ENCODE results near the gene HOMER2. TPM values are rescaled to one million over a fixed set of nuclear protein-coding genes. Genes with fewer than 3 reads are reported as not detected.

The HOMER2 gene
- total RNA-seq, 1 experiment from 2014 or later = 49.4 TPM

DNA sequence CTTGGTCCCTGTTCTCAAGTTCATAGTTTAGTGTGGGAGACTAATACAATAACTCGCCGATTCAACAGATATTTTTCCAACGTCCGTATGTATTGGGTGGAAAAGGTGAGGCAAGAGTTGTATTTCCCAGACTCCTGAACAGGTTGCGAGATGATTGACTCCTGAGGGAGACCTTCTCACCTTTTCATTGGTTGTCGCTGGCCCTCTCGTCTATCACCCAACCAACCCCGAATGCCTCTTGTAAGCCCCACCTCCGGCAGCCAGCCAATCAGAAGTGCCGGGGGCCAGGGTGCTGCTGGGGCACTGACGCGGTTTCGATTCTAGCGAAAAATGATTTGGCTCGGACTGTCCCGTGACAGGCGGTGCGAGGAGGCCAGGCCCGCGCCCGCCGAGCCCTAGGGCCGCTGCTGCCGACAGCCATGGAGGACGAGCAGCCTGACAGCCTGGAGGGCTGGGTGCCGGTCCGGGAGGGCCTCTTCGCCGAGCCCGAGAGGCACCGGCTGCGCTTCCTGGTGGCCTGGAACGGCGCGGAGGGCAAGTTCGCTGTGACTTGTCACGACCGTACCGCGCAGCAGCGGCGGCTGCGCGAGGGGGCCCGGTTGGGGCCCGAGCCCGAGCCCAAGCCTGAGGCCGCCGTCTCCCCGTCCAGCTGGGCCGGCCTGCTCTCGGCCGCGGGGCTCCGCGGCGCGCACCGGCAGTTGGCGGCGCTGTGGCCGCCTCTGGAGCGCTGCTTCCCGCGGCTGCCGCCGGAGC, 143.0 kb downstream of the HOMER2 start, which contains the start of gene WHAMM:
Gene WHAMM (plus strand): TSS at position 321 of the 753 bp plus-strand sequence. CDS start 99 bp downstream, at position 420.
- intact Hi-C loops (cut with micrococcal nuclease; ENCODE audit: unreplicated experiment) = loop anchor here (2.0 to 5.0 kb wide), 2 partner anchors 59 to 162 kb away; partner anchors contain the start of gene CPEB1
- peak; percentile 99 for DNase-seq
- no TSS peak for BruUV-seq (replicated peaks)
- TF ChIP-seq, protein P1, sequence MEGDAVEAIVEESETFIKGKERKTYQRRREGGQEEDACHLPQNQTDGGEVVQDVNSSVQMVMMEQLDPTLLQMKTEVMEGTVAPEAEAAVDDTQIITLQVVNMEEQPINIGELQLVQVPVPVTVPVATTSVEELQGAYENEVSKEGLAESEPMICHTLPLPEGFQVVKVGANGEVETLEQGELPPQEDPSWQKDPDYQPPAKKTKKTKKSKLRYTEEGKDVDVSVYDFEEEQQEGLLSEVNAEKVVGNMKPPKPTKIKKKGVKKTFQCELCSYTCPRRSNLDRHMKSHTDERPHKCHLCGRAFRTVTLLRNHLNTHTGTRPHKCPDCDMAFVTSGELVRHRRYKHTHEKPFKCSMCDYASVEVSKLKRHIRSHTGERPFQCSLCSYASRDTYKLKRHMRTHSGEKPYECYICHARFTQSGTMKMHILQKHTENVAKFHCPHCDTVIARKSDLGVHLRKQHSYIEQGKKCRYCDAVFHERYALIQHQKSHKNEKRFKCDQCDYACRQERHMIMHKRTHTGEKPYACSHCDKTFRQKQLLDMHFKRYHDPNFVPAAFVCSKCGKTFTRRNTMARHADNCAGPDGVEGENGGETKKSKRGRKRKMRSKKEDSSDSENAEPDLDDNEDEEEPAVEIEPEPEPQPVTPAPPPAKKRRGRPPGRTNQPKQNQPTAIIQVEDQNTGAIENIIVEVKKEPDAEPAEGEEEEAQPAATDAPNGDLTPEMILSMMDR (IDR thresholded peaks at IDR 0.05; ENCODE audit: unreplicated experiment) = no peak
- H3K27me3 Mint-ChIP-seq (ENCODE audit: unreplicated experiment) = no peaks in the 10 kb centered on the region
- H3K4me1 Mint-ChIP-seq (ENCODE audit: low read depth, unreplicated experiment) = peaks cover 12% of the 10 kb centered on the region
- peak within 1 kb of the TSS; percentile 92 for H3K27ac Mint-ChIP-seq (ENCODE audit: unreplicated experiment)
- CTCF ChIA-PET = interaction anchor here (0.6 to 1.6 kb wide), 4 partner anchors 13 to 225 kb away, joined by 3 to 6 read pairs (median 4); no protein-coding TSS in a partner anchor
- no peaks in the 10 kb centered on the region for H3K9me3 Mint-ChIP-seq (ENCODE audit: low read depth, unreplicated experiment)
- H3K36me3 Mint-ChIP-seq (ENCODE audit: insufficient read depth, unreplicated experiment) = peaks cover 50% of the 10 kb centered on the region
- H3K4me3 Mint-ChIP-seq (ENCODE audit: low read depth, unreplicated experiment) = peak within 1 kb of the TSS; percentile 96

DNA sequence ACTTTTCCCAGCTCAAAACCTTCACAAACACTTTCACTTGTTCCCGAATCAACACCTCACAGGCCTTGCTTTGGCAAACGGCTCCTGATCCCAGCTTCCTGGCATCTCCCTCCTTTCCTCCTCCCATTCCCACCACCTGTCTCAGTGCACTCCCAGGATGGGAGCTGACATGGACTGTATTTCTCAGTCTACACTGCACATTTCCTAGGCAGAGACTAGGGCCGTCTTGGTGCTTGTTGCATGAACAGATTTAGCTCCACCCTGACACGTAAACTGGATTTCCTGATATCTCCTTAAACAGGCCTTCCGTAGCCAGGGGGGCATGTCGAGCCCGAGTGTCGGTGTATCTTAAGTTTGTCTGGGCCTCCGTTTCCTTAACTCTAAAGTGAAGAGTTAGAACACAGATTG, 143.9 kb downstream of the HOMER2 start:
- peak overlapping the region; percentile 62 for H3K27ac Mint-ChIP-seq (ENCODE audit: unreplicated experiment)
- BruUV-seq (replicated peaks) = no TSS peak
- H3K4me1 Mint-ChIP-seq (ENCODE audit: low read depth, unreplicated experiment) = peaks cover 12% of the 10 kb centered on the region
- peak overlapping the region; percentile 96 for H3K4me3 Mint-ChIP-seq (ENCODE audit: low read depth, unreplicated experiment)
- no peaks in the 10 kb centered on the region for H3K9me3 Mint-ChIP-seq (ENCODE audit: low read depth, unreplicated experiment)
- CTCF ChIA-PET = interaction anchor here (0.6 to 0.8 kb wide), 3 partner anchors 12 to 269 kb away, joined by 3 to 6 read pairs (median 3); partner anchors contain the start of gene RPS17
- TF ChIP-seq, protein P1 (IDR thresholded peaks at IDR 0.05; ENCODE audit: unreplicated experiment) = no peak
- intact Hi-C loops (cut with micrococcal nuclease; ENCODE audit: unreplicated experiment) = loop anchor here (2.0 to 5.0 kb wide), 2 partner anchors 58 to 161 kb away; partner anchors contain the start of gene CPEB1
- peaks cover 6% of the 10 kb centered on the region for H3K27me3 Mint-ChIP-seq (ENCODE audit: unreplicated experiment)
- peaks cover 42% of the 10 kb centered on the region for H3K36me3 Mint-ChIP-seq (ENCODE audit: insufficient read depth, unreplicated experiment)
- peak; percentile 38 for DNase-seq

DNA sequence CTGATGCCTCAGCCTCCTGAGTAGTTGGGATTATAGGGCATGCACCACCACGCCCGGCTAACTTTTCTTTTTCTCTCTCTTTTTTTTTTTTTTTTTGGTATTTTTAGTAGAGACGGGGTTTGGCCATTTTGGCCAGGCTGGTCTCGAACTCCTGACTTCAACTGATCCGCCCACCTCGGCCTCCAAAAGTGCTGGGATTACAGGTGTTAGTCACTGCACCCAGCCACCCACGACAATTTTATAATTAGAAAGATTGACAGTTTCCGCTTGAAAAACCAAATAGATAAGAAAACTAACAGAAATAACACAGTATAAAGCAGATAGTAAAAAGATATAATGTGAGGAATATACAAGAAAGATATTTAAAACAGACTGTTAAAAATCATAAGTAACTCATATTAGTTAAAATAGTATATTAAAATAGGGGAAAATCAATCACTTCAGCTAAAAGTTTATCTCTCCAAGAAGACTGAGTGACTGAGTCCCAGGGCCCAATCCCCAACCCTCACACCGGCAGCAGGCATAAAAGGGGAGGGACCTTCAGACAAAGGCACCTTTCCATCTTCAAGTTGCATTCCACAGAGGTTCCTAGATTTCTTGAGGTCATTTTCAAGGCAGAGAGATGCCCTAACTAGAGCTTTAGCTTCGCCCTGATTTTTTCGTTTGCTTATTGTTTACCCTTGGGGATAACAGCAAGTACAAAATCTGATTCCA, 144.4 kb downstream of the HOMER2 start:
- intact Hi-C loops (cut with micrococcal nuclease; ENCODE audit: unreplicated experiment) = loop anchor here (2.0 to 5.0 kb wide), 2 partner anchors 57 to 161 kb away; partner anchors contain the start of gene CPEB1
- Mint-ChIP-seq H3K4me3 (ENCODE audit: low read depth, unreplicated experiment) (peak overlapping the region; percentile 96), H3K9me3 (ENCODE audit: low read depth, unreplicated experiment) (no peaks in the 10 kb centered on the region), H3K4me1 (ENCODE audit: low read depth, unreplicated experiment) (peaks cover 12% of the 10 kb centered on the region), H3K27me3 (ENCODE audit: unreplicated experiment) (peaks cover 12% of the 10 kb centered on the region), H3K36me3 (ENCODE audit: insufficient read depth, unreplicated experiment) (peaks cover 37% of the 10 kb centered on the region), H3K27ac (ENCODE audit: unreplicated experiment) (peak overlapping the region; percentile 62)
- CTCF ChIA-PET = interaction anchor here (0.7 kb wide), 2 partner anchors 268 to 452 kb away, joined by 3 read pairs; partner anchors contain the start of gene RPS17
- BruUV-seq (replicated peaks) = no TSS peak
- peak; percentile 50 for DNase-seq
- TF ChIP-seq, protein P1 (IDR thresholded peaks at IDR 0.05; ENCODE audit: unreplicated experiment) = no peak

- no peak within 1 kb of the TSS for H3K27ac Mint-ChIP-seq (ENCODE audit: unreplicated experiment)
- no TSS peak for BruUV-seq (replicated peaks)
- intact Hi-C loops (cut with micrococcal nuclease; ENCODE audit: unreplicated experiment) = loop anchor here (5.0 kb wide), 1 partner anchor 159 kb away; the partner anchor contains the start of gene CPEB1
These were observed 146.5 kb downstream of the HOMER2 start, which contains the start of gene FSD2 for GRCh38 chr15:82805994-82806406. Gene FSD2, minus strand, starts transcription at chr15:82806069. Its CDS starts 18,679 bp downstream, at chr15:82787390.

More at GRCh38 chr15:82805994-82806406, 146.5 kb downstream of the HOMER2 start, which contains the start of gene FSD2:
- peaks cover 32% of the 10 kb centered on the region for H3K27me3 Mint-ChIP-seq (ENCODE audit: unreplicated experiment)
- H3K36me3 Mint-ChIP-seq (ENCODE audit: insufficient read depth, unreplicated experiment) = peaks cover 20% of the 10 kb centered on the region
- no peaks in the 10 kb centered on the region for H3K9me3 Mint-ChIP-seq (ENCODE audit: low read depth, unreplicated experiment)
- H3K4me1 Mint-ChIP-seq (ENCODE audit: low read depth, unreplicated experiment) = peaks cover 12% of the 10 kb centered on the region
- TF ChIP-seq, protein P1 (IDR thresholded peaks at IDR 0.05; ENCODE audit: unreplicated experiment) = no peak
- CTCF ChIA-PET = interaction anchor here (0.7 kb wide), 1 partner anchor 56 kb away, joined by 3 read pairs; no protein-coding TSS in a partner anchor
- no peak for DNase-seq
- H3K4me3 Mint-ChIP-seq (ENCODE audit: low read depth, unreplicated experiment) = no peak within 1 kb of the TSS

Data from Calu3 (cell line).